Kidney (tissue), 14 donors: ENCODE results near the gene KDM4C. TPM values are rescaled to one million over a fixed set of nuclear protein-coding genes. Genes with fewer than 3 reads are reported as not detected.
A peak's percentile ranks its signal among the peaks of the same experiment; 100 is the strongest.

ENCODE experiments used
- DNase-seq, 5 donors: peaks; one replicate each; pipeline ENCODE4 v3.0.0-alpha.2; 2013 to 2020
- FAIRE-seq: peaks from 2 replicates; lab custom pipeline; 2012; peaks lifted over from hg19 to GRCh38; lab: Jason Lieb, UNC
- H3K27ac ChIP-seq, 2 donors: one replicate each; pipeline ENCODE4 v1.7.0; 2013; ENCODE audit warnings: low read depth in 2 of 2, low read length in 2 of 2, inconsistent platforms in 1 of 2
- H3K27me3 ChIP-seq: one replicate; pipeline ENCODE4 v1.7.1; 2013; ENCODE audit warnings: low read length, inconsistent platforms; ENCODE audit not compliant: control insufficient read depth, insufficient read depth
- H3K36me3 ChIP-seq, 3 donors: one replicate each; pipeline versions ENCODE4 v1.7.0 to v1.7.1; 2013; ENCODE audit warnings: low read length in 3 of 3, control low read depth in 1 of 3, inconsistent platforms in 1 of 3; ENCODE audit not compliant: insufficient read depth in 3 of 3, control insufficient read depth in 2 of 3
- H3K4me1 ChIP-seq, 3 donors: one replicate each; pipeline versions ENCODE4 v1.7.0 to v1.7.1; 2013; ENCODE audit warnings: low read length in 3 of 3, inconsistent platforms in 1 of 3, low read depth in 1 of 3; ENCODE audit not compliant: control insufficient read depth in 2 of 3, insufficient read depth in 2 of 3
- H3K4me3 ChIP-seq, 3 donors: one replicate each; pipeline versions ENCODE4 v1.7.0 to v1.8.1; 2013; ENCODE audit warnings: low read length in 3 of 3, control low read depth in 1 of 3, inconsistent platforms in 1 of 3
- H3K9ac ChIP-seq, 3 donors: one replicate each; pipeline versions ENCODE4 v1.7.0 to v1.7.1; 2013; ENCODE audit warnings: low read length in 3 of 3, control low read depth in 1 of 3, inconsistent platforms in 1 of 3
- H3K9me3 ChIP-seq, 3 donors: one replicate each; pipeline versions ENCODE4 v1.7.0 to v1.7.1; 2013; ENCODE audit warnings: low read length in 3 of 3, control low read depth in 1 of 3, inconsistent platforms in 1 of 3; ENCODE audit not compliant: control insufficient read depth in 2 of 3, insufficient read depth in 1 of 3
- intact Hi-C: fragments of 100-400 bp; cut with DNase I; formaldehyde crosslinking; loops from one replicate; pipeline ENCODE4 v1.11.1; 2022
- polyA plus RNA-seq: library from polyadenylated mRNA; stranded (reverse); fragments of 350-450 nt; fragmentation: Illumina TruSeq; extraction: RNeasy Lipid Tissue Mini Kit (QIAGEN cat#74804); gene quantifications from one replicate; pipeline ENCODE4 v1.2.3, GENCODE V29; 2014; ENCODE audit warnings: low read depth, low replicate concordance; ENCODE audit not compliant: insufficient read depth
- total RNA-seq: library from RNA; stranded (reverse); fragmentation: NEBNext Ultra II Directional; extraction: Animal tissue kit (Norgen Biotek cat#: 25700); gene quantifications from one replicate; pipeline ENCODE4 v1.2.1, GENCODE V29; 2021
- TF ChIP-seq, protein P1 (sequence below): IDR thresholded peaks from 3 replicates; pipeline ENCODE4 v1.5.1; 2012; ENCODE audit warnings: mild to moderate bottlenecking, moderate library complexity, borderline replicate concordance; ENCODE audit not compliant: insufficient read depth; ENCODE audit errors: extremely low read depth
- donor health status: control.
- donor health status: control.
- donor health status: control.
- donor health status: control.
- donor health status: control.
- donor health status: DM: yes; HTN: yes; CAD: no.
- donor health status: Normal renal cell carcinoma (clear cell type).

KDM4C gene
- total and polyA plus RNA-seq, 2 donors from 2014 or later, result 7.1 to 47.1 TPM

DNA sequence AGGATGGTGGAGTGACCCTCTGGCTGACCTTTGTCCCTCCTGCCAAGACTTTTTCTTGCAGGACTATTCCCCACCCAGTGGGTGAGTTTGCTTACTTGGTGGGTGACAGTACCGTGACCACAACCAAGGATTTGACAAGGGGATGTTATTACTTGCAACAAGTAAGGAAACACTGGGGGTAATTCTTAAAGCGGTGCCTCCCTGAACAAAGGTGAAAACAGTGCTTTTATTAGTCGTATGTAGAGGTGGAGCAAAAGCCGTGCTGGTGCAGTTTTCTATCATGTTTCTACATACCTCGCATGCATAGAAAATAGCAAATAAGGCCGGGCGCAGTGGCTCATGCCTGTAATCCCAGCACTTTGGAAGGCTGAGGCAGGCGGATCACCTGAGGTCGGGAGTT is 41.0 kb upstream of the KDM4C start:
- peak overlapping the region in 1 of 3 donors; percentile 67 for H3K4me3 ChIP-seq
- TF ChIP-seq, protein P1, sequence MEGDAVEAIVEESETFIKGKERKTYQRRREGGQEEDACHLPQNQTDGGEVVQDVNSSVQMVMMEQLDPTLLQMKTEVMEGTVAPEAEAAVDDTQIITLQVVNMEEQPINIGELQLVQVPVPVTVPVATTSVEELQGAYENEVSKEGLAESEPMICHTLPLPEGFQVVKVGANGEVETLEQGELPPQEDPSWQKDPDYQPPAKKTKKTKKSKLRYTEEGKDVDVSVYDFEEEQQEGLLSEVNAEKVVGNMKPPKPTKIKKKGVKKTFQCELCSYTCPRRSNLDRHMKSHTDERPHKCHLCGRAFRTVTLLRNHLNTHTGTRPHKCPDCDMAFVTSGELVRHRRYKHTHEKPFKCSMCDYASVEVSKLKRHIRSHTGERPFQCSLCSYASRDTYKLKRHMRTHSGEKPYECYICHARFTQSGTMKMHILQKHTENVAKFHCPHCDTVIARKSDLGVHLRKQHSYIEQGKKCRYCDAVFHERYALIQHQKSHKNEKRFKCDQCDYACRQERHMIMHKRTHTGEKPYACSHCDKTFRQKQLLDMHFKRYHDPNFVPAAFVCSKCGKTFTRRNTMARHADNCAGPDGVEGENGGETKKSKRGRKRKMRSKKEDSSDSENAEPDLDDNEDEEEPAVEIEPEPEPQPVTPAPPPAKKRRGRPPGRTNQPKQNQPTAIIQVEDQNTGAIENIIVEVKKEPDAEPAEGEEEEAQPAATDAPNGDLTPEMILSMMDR, result no peak
- peak overlapping the region in 1 of 3 donors; percentile 5 for H3K9ac ChIP-seq
- no peak overlapping the region for H3K27ac ChIP-seq
- no peaks in the 10 kb centered on the region for H3K36me3 ChIP-seq
- DNase-seq (no peak), FAIRE-seq (no peak)
- intact Hi-C loops, result no loop called here
- peaks cover 0 to 2% (median 0%) of the 10 kb centered on the region in 3 donors for H3K4me1 ChIP-seq
- H3K27me3 ChIP-seq, result no peaks in the 10 kb centered on the region
- no peaks in the 10 kb centered on the region for H3K9me3 ChIP-seq

DNA sequence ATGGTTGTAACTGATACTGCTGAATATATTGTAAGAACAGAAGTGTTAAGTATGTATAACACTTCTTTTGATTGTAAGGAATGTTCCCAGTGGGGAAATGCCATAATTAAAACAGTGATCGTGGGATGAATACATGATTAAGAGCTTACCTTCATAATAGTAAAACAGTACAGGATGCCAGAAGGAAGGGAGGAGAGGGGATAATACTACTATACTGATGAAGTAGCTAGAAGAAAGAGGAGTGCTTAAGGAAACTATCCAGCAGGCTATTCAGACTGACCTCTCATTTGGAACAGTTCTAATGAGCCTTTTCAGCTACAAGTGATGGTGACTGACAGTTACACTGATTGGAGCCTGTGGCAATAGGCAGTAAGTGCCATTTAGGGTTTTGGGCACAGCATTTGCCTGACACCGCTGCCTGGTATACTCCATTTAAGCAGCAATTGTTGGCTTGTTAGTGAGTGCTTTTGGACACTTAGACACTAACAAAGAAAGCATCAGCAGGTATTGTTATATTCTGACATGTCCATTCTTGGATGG is 33.8 kb upstream of the KDM4C start:
- H3K4me1 ChIP-seq, result no peaks in the 10 kb centered on the region
- no peaks in the 10 kb centered on the region for H3K36me3 ChIP-seq
- no peak overlapping the region for H3K27ac ChIP-seq
- H3K9ac ChIP-seq, result no peak overlapping the region
- FAIRE-seq (no peak), DNase-seq (no peak)
- TF ChIP-seq, protein P1, result no peak
- no peaks in the 10 kb centered on the region for H3K27me3 ChIP-seq
- H3K9me3 ChIP-seq, result no peaks in the 10 kb centered on the region
- intact Hi-C loops, result no loop called here
- no peak overlapping the region for H3K4me3 ChIP-seq

DNA sequence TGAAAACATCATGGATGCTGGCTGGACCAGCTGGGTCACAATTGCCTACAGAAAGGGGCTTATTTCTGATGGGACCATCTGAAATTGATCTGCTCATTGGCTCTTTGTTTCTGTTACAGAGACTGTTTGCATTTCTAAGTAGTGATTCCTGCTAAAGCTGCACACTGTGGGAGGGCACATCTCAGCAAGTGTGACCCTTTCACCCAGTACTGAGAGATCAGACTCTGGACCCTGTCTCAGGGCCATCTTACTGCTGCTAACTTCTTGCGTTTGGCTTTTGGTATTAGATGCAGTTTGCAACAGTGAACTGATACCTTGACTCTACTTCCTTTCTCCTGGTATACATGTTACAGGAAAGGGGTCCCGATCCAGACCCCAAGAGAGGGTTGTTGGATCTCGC is 24.5 kb upstream of the KDM4C start:
- Histone ChIP-seq H3K27me3 (no peaks in the 10 kb centered on the region), H3K9me3 (no peaks in the 10 kb centered on the region), H3K4me3 (no peak overlapping the region), H3K27ac (no peak overlapping the region), H3K4me1 (no peaks in the 10 kb centered on the region), H3K36me3 (no peaks in the 10 kb centered on the region), H3K9ac (no peak overlapping the region)
- FAIRE-seq (no peak), DNase-seq (no peak)
- intact Hi-C loops, result no loop called here
- TF ChIP-seq, protein P1, result no peak

DNA sequence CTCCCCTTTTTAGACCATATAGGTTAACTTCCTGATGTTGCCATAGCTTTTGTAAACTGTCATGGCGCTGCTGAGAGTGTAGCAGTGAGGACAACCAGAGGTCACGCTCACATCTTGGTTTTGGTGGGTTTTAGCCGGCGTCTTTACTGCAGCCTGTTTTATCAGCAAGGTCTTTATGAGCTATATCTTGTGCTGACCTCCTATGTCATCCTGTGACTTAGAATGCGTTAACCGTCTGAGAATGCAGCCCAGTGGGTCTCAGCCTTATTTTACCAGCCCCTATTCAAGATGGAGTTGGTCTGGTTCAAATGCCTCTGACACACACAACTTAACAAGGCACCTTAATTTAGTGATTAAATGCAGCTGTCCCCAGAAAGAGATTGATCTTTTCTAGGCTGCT is 23.9 kb upstream of the KDM4C start:
- H3K27me3 ChIP-seq, result no peaks in the 10 kb centered on the region
- DNase-seq (no peak), FAIRE-seq (no peak)
- no peaks in the 10 kb centered on the region for H3K4me1 ChIP-seq
- no peaks in the 10 kb centered on the region for H3K36me3 ChIP-seq
- intact Hi-C loops, result no loop called here
- no peak overlapping the region for H3K27ac ChIP-seq
- H3K4me3 ChIP-seq, result no peak overlapping the region
- H3K9ac ChIP-seq, result no peak overlapping the region
- TF ChIP-seq, protein P1, result no peak
- no peaks in the 10 kb centered on the region for H3K9me3 ChIP-seq
